GM18505 (cell line): ENCODE data around the gene INO80C.
"Not testable (repeated sequence)": the region's sequence is repeated elsewhere in the genome, so short reads cannot be mapped to it uniquely, and the experiment has no call there.

Experiments used
- ATAC-seq: cut with Tn5 transposase; IDR thresholded peaks from one replicate; pipeline ENCODE4 v1.9.1; 2021; ENCODE audit not compliant: unreplicated experiment
- POLR2A ChIP-seq: IDR thresholded peaks from 4 replicates; pipeline ENCODE4 v1.6.1; 2011; ENCODE audit warnings: borderline replicate concordance; ENCODE audit not compliant: insufficient read depth, insufficient read length; ENCODE audit errors: extremely low read depth

Gene INO80C

GRCh38 chr18:35458271-35458670 lies 39.5 kb downstream of the INO80C start:
- no peak for TF ChIP-seq POLR2A
- ATAC-seq = no peak

GRCh38 chr18:35457140-35457704 lies 40.5 kb downstream of the INO80C start:
- ATAC-seq = no peak
- TF ChIP-seq POLR2A = no peak

GRCh38 chr18:35455926-35456763 lies 41.6 kb downstream of the INO80C start:
- no peak for ATAC-seq
- TF ChIP-seq POLR2A = no peak

DNA sequence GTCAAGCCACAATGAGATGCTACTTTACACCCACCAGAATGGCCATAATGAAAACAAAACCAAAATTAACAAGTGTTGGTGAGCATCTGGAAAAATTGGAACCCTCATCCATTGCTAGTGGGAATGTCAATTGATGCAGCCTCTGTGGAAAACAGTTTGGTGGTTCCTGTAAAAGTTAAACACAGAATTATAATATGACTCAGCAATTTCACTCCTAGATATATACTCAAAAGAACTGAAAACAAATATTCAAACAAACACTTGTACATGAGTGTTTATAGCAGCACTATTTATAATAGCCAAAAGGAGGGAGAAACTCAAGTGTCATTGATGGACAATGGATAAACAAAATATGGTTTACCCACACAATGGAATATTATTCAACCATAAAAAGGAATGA lies 43.0 kb downstream of the INO80C start:
- ATAC-seq = no peak
- no peak for TF ChIP-seq POLR2A

GRCh38 chr18:35453065-35453464 lies 44.7 kb downstream of the INO80C start:
- ATAC-seq = not testable (repeated sequence)

- ATAC-seq = no peak
- no peak for TF ChIP-seq POLR2A
Observed at GRCh38 chr18:35451916-35452315, 45.8 kb downstream of the INO80C start.

- no peak for TF ChIP-seq POLR2A
- no peak for ATAC-seq
Observed at GRCh38 chr18:35451032-35451431, 46.7 kb downstream of the INO80C start.

DNA sequence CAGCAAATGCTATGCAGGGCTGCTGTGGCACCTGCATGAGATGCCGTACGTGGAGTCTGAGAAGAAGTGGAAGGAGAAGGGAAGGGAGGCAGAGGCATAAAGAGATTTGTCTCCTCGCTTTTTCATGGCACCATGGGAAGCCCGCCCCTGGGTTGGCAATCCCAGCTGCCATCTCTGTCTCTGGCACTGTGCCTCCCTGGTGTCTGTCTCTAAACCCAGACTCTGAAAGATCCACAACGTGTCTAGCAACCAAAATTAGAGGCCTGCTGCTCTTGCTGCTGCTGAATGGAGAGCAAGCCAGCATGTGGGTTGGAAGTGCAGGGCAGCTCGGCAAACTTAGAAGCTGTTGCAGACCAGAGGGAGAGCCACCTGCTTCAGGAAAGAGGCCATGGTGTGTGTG lies 53.1 kb downstream of the INO80C start:
- no peak for ATAC-seq

DNA sequence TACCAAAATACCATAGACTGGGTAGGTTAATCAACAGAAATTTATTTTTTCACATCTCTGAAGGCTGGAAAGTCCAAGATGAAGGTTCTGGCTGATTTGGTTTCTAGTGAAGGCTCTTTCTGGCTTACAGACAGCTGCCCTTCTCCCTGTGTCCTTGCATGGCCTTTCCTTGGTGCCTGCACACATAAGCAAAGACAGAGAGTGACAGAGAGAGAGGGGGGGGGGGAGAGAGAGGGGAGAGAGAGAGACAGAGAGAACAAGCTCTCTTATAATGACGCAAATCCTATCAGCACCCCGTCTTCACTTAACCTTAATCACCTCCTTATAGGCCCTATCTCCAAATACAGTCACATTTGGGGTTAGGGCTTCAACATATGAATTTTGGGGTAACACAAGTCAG lies 53.9 kb downstream of the INO80C start:
- no peak for TF ChIP-seq POLR2A
- no peak for ATAC-seq

More for the DNA sequence above, 53.1 kb downstream of the INO80C start:
- TF ChIP-seq POLR2A = no peak

DNA sequence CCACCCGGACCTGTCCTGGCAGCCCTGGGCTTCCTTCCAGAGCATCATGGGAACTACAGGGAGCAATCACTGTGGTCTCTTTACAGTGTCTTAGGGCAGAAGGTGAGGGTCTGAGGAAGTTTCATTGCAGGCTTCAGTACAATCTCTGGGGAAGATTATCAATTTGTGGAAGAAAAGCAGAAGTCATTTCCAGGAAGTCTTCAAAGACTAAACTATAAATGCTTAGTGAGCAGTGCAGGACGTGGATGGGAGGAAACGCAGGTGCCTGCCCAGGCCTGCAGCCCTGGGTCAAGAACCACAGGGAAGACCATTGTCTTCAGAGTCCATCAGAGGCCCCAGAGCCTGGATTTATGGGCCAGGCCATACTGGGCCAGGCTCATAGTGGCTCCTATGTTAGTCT lies 54.3 kb downstream of the INO80C start:
- no peak for TF ChIP-seq POLR2A
- ATAC-seq = no peak

- no peak for ATAC-seq
- TF ChIP-seq POLR2A = no peak
Observed at GRCh38 chr18:35442701-35443100, 55.1 kb downstream of the INO80C start.

DNA sequence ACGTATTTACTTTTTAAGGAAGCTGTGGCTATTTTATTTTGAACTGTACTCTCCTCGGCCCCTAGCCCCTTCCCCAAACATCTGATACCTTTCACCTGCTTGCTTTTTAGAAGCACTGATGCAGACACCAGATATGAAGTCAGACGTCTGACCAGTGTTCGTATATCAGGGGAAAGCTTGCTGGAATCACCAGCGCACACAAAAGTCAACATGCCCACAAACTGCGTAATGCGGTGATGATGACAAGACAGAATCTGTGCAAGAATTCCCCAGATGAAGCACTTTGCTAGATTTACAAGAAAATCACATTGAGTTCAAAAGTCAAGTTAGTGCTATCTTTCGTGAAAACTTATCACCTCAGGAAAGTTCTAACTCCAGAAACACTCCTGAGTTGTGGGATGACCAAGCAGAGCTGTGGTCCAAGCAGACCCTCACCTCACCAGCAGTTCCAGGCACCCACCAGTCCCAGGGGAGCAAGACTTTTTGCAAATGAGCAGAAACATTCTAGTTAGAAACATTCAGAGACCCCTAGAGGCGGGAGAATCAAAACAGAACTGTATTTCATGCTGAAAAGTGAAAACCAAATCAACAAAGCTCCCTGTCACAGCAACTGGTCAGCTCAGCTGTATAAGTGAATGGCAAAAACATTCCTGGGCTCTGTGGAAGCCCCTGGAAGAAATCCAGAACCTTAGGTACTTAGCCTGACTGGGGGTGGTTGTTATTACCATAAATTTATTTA lies 55.7 kb downstream of the INO80C start:
- TF ChIP-seq POLR2A = no peak
- ATAC-seq = no peak

DNA sequence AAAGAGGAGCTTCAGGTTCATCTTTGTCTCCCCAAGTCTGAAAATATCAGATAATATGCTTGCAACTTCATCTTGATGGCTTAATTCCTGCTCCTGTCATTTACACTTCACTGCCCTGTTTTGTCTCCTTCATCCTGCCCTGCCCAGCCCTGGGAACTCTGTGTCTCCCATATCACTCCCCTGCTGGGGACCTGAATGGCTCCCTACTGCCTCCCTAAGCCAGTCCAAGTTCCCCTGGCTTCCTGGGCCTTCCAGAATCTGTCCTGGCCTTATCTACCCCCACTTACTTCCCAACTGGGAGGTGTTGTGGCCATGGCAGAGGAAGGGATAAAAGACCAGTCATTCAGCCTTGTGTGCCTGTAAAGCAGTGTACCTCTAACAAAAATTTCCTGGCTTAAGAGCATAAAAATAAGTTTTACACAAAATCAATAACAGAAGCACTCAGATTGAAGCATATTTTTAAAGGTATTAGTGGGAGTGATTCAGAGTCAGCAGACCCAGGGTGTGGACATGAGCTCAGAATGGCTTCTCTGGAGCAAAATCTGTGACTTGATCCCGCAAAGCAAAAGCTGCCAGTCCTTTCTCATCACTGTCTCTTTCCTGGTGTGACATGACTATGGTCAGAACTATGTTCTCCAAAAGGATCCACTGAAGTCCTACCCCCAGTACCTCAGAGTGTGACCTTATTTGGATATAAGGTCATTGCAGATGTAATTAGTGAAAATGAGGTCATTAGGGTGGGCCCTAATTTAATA lies 59.1 kb downstream of the INO80C start:
- TF ChIP-seq POLR2A = no peak
- ATAC-seq = no peak
